IMR-90 (cell line): ENCODE measurements around the gene UCKL1.
"Not testable (repeated sequence)": the region's sequence is repeated elsewhere in the genome, so short reads cannot be mapped to it uniquely, and the experiment has no call there.

Experiments
- BHLHE40 ChIP-seq: fragments of 150-350 bp; IDR thresholded peaks from 2 replicates; pipeline ENCODE4 v1.6.1; 2016; ENCODE audit warnings: mild to moderate bottlenecking, low read depth, low read length
- CTCF ChIP-seq: conservative IDR thresholded peaks from 2 replicates; pipeline ENCODE4 v1.5.1; 2012; ENCODE audit warnings: mild to moderate bottlenecking, low read depth, low read length, improper control_type of control experiment
- ELK1 ChIP-seq: fragments of 150-350 bp; IDR thresholded peaks from 2 replicates; pipeline ENCODE4 v1.6.1; 2016; ENCODE audit warnings: low read depth, mild to moderate bottlenecking, low read length, moderate library complexity, borderline replicate concordance
- FOS ChIP-seq: fragments of 150-350 bp; IDR thresholded peaks from 2 replicates; pipeline ENCODE4 v1.6.1; 2016; ENCODE audit warnings: low read depth, low read length
- MAFK ChIP-seq: IDR thresholded peaks from 2 replicates; pipeline ENCODE4 v1.6.1; 2012; ENCODE audit warnings: low read depth, low read length, improper control_type of control experiment
- MAZ ChIP-seq: IDR thresholded peaks from 2 replicates; pipeline ENCODE4 v1.6.1; 2012; ENCODE audit warnings: low read depth, mild to moderate bottlenecking, low read length, improper control_type of control experiment, moderate library complexity, borderline replicate concordance
- NFE2L2 ChIP-seq: fragments of 150-350 bp; IDR thresholded peaks from 2 replicates; pipeline ENCODE4 v1.6.1; 2016; ENCODE audit warnings: low read depth, mild to moderate bottlenecking, low read length
- POLR2A ChIP-seq: IDR thresholded peaks from 2 replicates; pipeline ENCODE4 v1.6.1; 2012; ENCODE audit warnings: mild to moderate bottlenecking, low read depth, low read length
- RAD21 ChIP-seq: IDR thresholded peaks from 2 replicates; pipeline ENCODE4 v1.6.1; 2012; ENCODE audit warnings: low read length, improper control_type of control experiment
- RCOR1 ChIP-seq: IDR thresholded peaks from 2 replicates; pipeline ENCODE4 v1.6.1; 2012; ENCODE audit warnings: mild to moderate bottlenecking, low read length, improper control_type of control experiment; ENCODE audit not compliant: insufficient replicate concordance
- RFX5 ChIP-seq: IDR thresholded peaks from 2 replicates; pipeline ENCODE4 v1.8.0; 2012; ENCODE audit warnings: low read depth, mild to moderate bottlenecking, low read length, moderate library complexity
- SMC3 ChIP-seq: fragments of 150-350 bp; IDR thresholded peaks from 2 replicates; pipeline ENCODE4 v1.6.1; 2016; ENCODE audit warnings: low read depth, mild to moderate bottlenecking, antibody characterized with exemption, low read length, moderate library complexity
- USF2 ChIP-seq: fragments of 150-350 bp; IDR thresholded peaks from 2 replicates; pipeline ENCODE4 v1.6.1; 2017; ENCODE audit warnings: mild to moderate bottlenecking, antibody characterized with exemption, low read length, low read depth

- not testable (repeated sequence) for TF ChIP-seq CTCF, MAZ, ELK1, POLR2A, SMC3, BHLHE40, RAD21, USF2, RFX5, MAFK, RCOR1, NFE2L2, FOS
Observed at GRCh38 chr20:63976511-63976910, 20.3 kb upstream of the UCKL1 start.
